Spinal cord (tissue), 10 donors: Measurements from ENCODE around the gene SNRPA. TPM values are rescaled to one million over a fixed set of nuclear protein-coding genes. Genes with fewer than 3 reads are reported as not detected.

Source experiments
- DNase-seq, 6 donors: peaks; one replicate each; pipeline versions ENCODE4 v3.0.0 to v3.0.0-alpha.2; 2013 to 2015; ENCODE audit warnings: low spot score in 6 of 6, low read depth in 4 of 6
- H3K27ac ChIP-seq: one replicate; pipeline ENCODE4 v1.5.1; 2013; ENCODE audit warnings: low read depth, low read length, control low read depth
- H3K27me3 ChIP-seq: one replicate; pipeline ENCODE4 v1.6.1; 2013; ENCODE audit warnings: low read length; ENCODE audit not compliant: control insufficient read depth, insufficient read depth
- H3K36me3 ChIP-seq: one replicate; pipeline ENCODE4 v1.6.1; 2013; ENCODE audit warnings: low read length; ENCODE audit not compliant: control insufficient read depth, insufficient read depth
- H3K4me1 ChIP-seq: one replicate; pipeline ENCODE4 v1.6.1; 2013; ENCODE audit warnings: low read length; ENCODE audit not compliant: control insufficient read depth, insufficient read depth
- H3K4me3 ChIP-seq: one replicate; pipeline ENCODE4 v1.5.1; 2013; ENCODE audit warnings: low read depth, low read length, control low read depth
- H3K9me3 ChIP-seq: one replicate; pipeline ENCODE4 v1.6.1; 2013; ENCODE audit warnings: low read length; ENCODE audit not compliant: control insufficient read depth, insufficient read depth
- WGBS: methylation state at CpG from one replicate; pipeline ENCODE4 v1.1.5; 2013; ENCODE audit warnings: missing lambda C conversion rate; ENCODE audit not compliant: insufficient coverage; 5-methylcytosine and 5-hydroxymethylcytosine counted together
- polyA plus RNA-seq, 2 donors: library from polyadenylated mRNA; unstranded; fragments of 120-200 nt; gene quantifications; one replicate each; pipeline ENCODE4 v1.2.1, GENCODE V29; 2013; ENCODE audit not compliant: insufficient read length in 2 of 2
- total RNA-seq, 2 donors: library from RNA; depleted of rRNA in 1 of 2; stranded (reverse); fragments of 120-200 nt in 1 of 2; fragments of >200 nt in 1 of 2; gene quantifications; one replicate each; pipeline versions ENCODE4 v1.2.3 to v1.2.4, GENCODE V29; 2013 to 2014
- donor health status: healthy.

Gene SNRPA
- total and polyA plus RNA-seq, 4 donors, result 21.7 to 86.4 (median 54.6) TPM

DNA sequence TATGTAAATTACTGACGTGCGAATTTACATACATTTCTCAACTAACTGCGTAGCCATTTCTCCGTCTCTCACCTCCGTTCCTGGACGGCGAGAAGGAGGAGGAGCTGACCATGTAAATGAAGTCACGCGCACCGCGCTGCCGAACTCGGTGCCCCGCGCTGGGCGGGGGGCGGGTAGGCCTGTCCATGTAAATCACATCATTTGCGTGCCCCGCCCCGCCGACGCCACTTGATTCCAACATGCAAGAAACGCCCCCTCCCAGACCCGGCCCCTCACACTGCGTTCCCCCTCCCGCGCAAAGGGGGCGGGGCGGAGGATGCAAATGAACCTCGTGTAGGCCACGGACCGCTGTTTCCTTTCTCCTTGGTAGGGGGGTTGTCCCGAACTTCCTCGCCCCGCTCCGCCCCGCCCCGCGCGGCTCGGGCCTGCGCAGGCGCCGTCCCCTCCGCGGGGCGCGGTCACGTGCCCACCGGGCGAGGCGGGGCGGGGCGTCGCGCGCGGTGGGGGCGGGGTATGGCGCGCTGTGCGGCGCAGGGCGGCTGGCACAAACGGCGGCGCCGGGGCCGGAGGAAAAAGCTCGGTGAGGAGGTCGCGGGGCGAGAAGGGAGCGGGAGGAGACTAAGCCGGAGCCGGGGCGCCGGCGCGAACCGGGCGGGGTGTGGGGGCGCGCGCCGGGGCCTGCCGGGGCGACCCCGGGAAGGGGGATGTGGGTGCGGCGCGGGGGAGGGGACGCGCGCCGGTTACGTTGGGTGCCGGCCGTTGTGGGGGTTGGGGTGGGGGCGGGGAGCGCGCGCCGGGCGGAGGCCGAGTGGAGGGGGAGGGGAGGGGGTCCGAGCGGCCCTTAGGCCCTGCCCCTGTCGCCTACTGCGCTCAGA is 47.9 kb downstream of the SNRPA start, which contains the start of gene EGLN2:
EGLN2 (plus strand) TSS at position 509 of the 875 bp plus-strand sequence. CDS start 1,382 bp downstream, outside the sequence.
- DNase-seq, result peak; percentile 94 to 100 (median 100)
- H3K27ac ChIP-seq, result peak within 1 kb of the TSS; percentile 94
- no peaks in the 10 kb centered on the region for H3K9me3 ChIP-seq
- H3K36me3 ChIP-seq, result peaks cover 48% of the 10 kb centered on the region
- under 1% methylated on average over 87 of the region's 110 CpGs for WGBS
- H3K27me3 ChIP-seq, result no peaks in the 10 kb centered on the region
- peaks cover 52% of the 10 kb centered on the region for H3K4me1 ChIP-seq
- H3K4me3 ChIP-seq, result peak within 1 kb of the TSS; percentile 89

DNA sequence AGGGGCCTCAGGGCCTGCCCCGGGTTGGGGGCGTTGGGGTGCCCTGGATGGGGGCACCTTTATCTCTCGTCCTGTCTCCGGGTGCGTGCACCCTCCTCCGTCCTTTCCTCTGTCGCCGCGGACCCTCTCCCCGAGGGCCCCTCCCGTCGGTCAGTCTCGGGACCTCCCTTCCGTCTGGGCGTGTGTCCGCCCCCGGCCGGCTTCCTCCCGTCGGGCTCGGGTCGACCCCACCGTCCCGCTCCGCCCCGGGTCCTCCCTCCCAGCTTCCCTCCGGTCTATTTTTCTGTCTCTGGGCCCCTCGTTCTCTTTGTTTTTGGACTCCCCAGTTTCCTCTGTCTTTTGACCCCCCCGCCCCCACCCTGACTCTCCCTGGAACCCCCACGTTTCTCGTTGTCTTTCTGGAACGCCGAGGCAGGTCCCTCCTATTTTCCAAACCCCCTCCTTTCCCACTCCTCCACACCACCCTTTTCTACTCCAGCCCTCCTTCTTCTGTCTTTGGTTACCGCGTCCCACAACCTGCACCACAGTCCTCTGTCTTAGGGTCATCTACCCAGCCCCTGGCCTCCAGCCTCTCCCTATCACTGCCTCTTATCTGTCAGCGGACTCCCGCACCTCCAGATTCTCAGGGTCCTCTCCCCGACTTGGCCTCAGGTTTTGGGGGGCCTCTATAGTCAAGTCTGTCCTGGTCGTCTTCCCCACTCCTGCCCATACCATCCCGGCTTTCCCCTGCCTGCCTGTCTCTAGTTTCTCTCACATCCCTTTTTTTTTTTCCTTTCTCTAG is 48.7 kb downstream of the SNRPA start:
- Histone ChIP-seq H3K27ac (peak overlapping the region; percentile 83), H3K9me3 (no peaks in the 10 kb centered on the region), H3K4me3 (peak overlapping the region; percentile 89), H3K4me1 (peaks cover 60% of the 10 kb centered on the region), H3K36me3 (peaks cover 55% of the 10 kb centered on the region), H3K27me3 (no peaks in the 10 kb centered on the region)
- peak in 1 of 6 donors; percentile 62 for DNase-seq
- 2% methylated on average over 39 of the region's 40 CpGs for WGBS

DNA sequence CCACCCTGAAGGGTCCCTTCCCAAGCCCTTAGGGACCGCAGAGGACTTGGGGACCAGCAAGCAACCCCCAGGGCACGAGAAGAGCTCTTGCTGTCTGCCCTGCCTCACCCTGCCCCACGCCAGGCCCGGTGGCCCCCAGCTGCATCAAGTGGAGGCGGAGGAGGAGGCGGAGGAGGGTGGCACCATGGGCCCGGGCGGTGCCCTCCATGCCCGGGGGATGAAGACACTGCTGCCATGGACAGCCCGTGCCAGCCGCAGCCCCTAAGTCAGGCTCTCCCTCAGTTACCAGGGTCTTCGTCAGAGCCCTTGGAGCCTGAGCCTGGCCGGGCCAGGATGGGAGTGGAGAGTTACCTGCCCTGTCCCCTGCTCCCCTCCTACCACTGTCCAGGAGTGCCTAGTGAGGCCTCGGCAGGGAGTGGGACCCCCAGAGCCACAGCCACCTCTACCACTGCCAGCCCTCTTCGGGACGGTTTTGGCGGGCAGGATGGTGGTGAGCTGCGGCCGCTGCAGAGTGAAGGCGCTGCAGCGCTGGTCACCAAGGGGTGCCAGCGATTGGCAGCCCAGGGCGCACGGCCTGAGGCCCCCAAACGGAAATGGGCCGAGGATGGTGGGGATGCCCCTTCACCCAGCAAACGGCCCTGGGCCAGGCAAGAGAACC is 49.5 kb downstream of the SNRPA start:
- H3K4me1 ChIP-seq, result peaks cover 67% of the 10 kb centered on the region
- peaks cover 63% of the 10 kb centered on the region for H3K36me3 ChIP-seq
- no peak for DNase-seq
- H3K27ac ChIP-seq, result peak overlapping the region; percentile 83
- no peaks in the 10 kb centered on the region for H3K9me3 ChIP-seq
- no peaks in the 10 kb centered on the region for H3K27me3 ChIP-seq
- 83% methylated on average over 22 of the region's 27 CpGs for WGBS
- peak overlapping the region; percentile 89 for H3K4me3 ChIP-seq

DNA sequence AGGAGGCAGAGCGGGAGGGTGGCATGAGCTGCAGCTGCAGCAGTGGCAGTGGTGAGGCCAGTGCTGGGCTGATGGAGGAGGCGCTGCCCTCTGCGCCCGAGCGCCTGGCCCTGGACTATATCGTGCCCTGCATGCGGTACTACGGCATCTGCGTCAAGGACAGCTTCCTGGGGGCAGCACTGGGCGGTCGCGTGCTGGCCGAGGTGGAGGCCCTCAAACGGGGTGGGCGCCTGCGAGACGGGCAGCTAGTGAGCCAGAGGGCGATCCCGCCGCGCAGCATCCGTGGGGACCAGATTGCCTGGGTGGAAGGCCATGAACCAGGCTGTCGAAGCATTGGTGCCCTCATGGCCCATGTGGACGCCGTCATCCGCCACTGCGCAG is 50.0 kb downstream of the SNRPA start:
- WGBS, result 84% methylated on average over 26 of the region's 27 CpGs
- H3K27me3 ChIP-seq, result no peaks in the 10 kb centered on the region
- no peak overlapping the region for H3K27ac ChIP-seq
- H3K9me3 ChIP-seq, result no peaks in the 10 kb centered on the region
- DNase-seq, result no peak
- peaks cover 62% of the 10 kb centered on the region for H3K36me3 ChIP-seq
- no peak overlapping the region for H3K4me3 ChIP-seq
- peaks cover 72% of the 10 kb centered on the region for H3K4me1 ChIP-seq

DNA sequence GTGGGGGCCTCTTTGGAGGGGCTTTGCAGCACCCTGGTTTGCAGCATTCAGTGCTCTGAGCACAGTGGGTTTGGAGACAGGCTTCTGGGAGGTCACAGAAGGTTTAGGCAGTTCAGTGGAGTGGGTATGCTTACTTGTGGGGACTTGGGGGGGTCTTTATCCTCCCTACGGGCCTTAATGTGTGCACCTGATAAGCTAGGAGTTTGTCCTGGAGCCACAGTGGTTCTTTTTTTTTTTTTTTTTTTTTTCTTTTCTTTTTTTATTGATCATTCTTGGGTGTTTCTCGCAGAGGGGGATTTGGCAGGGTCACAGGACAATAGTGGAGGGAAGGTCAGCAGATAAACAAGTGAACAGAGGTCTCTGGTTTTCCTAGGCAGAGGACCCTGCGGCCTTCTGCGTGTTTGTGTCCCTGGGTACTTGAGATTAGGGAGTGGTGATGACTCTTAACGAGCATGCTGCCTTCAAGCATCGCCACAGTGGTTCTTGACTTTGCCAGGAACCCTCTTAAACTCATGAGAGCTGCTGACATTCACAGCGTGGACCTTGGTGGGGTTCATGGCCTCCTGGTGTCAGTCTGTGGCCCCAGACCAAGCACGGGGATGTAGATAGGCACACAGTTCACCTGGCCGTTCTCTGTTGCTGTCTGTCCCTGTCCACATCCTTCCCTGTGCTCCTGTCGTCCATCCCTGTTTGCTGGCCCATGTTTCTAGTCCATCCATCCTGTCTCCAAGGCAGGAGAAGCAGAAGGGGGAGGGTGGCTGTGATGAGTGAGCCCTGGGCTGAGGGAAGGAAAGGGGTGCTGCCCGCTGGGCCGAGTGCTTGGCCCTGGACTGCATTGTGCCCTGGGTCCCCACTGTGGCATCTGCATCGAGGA is 50.7 kb downstream of the SNRPA start:
- Histone ChIP-seq H3K4me1 (peaks cover 79% of the 10 kb centered on the region), H3K4me3 (no peak overlapping the region), H3K36me3 (peaks cover 55% of the 10 kb centered on the region), H3K27me3 (no peaks in the 10 kb centered on the region), H3K27ac (no peak overlapping the region), H3K9me3 (no peaks in the 10 kb centered on the region)
- DNase-seq, result no peak
- WGBS, result 62% methylated on average over 7 of the region's 13 CpGs

DNA sequence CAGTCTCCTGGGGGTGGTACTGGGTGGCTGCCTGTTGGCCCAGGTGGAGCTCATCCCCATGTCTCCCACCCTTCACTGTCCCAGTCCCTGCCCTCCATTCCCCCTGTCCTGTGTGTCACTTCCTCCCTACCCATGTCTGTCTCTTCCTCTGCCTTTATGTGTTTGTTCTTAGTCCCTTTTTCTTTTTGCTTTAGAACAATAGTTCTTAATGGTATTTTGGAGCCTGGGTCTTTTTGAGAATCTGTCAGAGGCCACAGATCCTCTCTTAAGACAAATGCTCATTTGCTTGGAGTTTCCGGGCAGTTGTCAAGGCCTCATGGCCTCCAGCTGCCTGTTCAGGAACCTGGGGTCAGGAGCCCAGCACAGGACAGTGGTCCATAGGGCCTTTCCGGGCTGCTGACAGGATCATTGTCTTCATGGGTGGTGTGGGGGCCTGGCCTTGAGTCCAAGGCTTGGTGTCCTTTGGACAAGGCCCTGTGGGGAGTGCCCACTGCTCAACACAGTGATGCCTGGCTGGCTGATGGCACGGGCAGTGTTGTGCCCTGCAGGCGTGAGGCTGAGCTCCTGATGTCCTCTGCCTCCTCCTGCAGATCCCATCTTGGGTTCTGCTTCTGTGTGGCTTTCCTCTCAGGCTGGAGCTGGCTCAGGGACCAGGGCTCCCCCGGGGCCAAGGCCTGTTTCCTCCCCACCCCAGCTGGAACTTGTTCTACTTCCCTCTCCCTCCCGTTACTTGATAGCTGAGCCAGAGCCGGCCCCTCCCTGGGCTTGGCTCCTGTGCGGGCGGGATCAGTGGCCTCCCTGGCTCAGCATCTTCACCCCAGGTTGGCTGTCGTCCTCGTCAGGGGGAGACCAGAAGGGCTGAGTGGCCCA is 51.5 kb downstream of the SNRPA start:
- no peaks in the 10 kb centered on the region for H3K27me3 ChIP-seq
- no peak overlapping the region for H3K4me3 ChIP-seq
- 34% methylated on average over 11 of the region's 11 CpGs for WGBS
- peaks cover 59% of the 10 kb centered on the region for H3K36me3 ChIP-seq
- no peaks in the 10 kb centered on the region for H3K9me3 ChIP-seq
- DNase-seq, result peak in 1 of 6 donors; percentile 19
- peak overlapping the region; percentile 52 for H3K27ac ChIP-seq
- H3K4me1 ChIP-seq, result peaks cover 88% of the 10 kb centered on the region

DNA sequence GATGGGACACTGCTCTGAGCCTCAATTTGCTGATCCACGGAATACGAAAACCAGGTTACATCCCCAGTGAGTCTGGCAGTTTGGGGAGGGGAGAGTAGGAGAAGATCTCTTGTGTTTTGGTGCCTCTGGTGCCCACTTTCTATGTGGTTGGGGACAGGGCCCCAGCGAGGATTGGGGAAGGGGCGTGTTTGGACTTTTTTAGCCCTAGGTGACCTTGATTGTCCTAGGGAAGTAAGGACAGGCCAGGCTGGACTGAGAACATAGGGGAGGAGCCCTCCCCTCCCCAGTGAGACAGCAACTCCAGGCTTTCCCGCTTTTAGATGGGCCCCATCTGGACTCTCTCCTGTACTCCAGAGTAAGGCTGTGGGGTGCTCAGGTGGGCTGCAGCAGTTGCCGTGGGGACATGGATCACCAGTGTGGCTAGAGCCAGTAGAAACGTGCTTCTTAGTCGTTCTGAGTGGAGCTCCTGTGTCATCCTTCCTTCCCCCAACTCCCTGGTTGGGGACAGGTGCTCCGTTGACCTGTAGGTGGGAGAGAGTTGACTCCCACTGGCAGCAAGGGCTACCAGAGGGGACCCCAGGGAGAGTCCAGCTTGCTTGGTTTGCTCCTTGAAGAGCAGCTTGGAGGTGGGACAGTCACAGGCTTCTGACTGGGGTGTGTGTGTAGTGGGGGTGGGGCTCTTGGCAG is 52.3 kb downstream of the SNRPA start:
- peaks cover 67% of the 10 kb centered on the region for H3K36me3 ChIP-seq
- H3K4me1 ChIP-seq, result peaks cover 88% of the 10 kb centered on the region
- H3K27me3 ChIP-seq, result no peaks in the 10 kb centered on the region
- no peak for DNase-seq
- H3K27ac ChIP-seq, result peak overlapping the region; percentile 52
- 59% methylated on average over 6 of the region's 9 CpGs for WGBS
- H3K9me3 ChIP-seq, result no peaks in the 10 kb centered on the region
- H3K4me3 ChIP-seq, result no peak overlapping the region
